ENCODE measurements around the gene DMC1.
"Not testable (repeated sequence)": the region's sequence is repeated elsewhere in the genome, so short reads cannot be mapped to it uniquely, and the experiment has no call there.

The DMC1 gene, protein sequence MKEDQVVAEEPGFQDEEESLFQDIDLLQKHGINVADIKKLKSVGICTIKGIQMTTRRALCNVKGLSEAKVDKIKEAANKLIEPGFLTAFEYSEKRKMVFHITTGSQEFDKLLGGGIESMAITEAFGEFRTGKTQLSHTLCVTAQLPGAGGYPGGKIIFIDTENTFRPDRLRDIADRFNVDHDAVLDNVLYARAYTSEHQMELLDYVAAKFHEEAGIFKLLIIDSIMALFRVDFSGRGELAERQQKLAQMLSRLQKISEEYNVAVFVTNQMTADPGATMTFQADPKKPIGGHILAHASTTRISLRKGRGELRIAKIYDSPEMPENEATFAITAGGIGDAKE

DNA sequence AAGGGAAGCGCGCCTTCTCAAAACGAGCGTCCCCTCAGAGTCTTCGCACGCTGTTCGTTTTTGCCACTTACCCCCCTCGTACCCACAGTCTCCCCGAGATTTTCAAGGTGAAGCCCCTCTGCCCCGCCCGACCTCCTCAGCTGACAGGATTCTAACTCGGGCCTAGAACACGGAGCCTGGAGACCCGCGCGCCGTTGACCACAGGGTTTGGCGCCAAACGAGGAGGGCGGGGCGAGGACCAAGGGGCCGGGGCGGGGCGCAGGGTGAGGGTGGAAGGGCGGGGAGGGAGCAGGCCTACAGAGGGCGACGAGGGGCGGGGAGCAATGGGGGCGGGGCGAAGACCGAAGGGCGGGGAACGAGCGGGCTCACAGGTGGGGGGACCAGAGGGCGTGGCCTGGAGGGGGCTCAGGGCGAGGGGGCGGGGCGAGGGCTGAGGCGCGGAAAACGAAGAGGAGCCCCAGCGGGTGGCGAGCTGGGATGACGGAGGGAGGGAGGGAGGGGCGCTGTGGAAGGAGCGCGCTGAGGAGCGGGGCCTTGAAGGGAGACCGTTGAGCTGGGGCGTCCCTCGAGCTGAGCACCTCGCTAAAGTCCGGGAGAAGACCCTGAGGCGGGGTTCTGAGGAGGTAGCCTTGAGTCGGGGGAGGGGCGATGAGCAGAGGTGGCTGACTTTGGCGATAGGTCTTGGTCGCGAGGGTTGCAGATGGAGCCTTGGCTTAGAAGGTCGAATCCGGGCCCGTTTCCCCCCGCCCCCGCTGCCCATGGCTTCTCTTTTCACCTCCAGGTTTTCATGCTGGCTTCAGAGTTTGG lies at the start of gene DMC1:
Gene DMC1 (minus strand): TSS at position 212 of the 807 bp plus-strand sequence. CDS start 1,927 bp downstream, outside the sequence.
- no peak for DNase-seq

DNA sequence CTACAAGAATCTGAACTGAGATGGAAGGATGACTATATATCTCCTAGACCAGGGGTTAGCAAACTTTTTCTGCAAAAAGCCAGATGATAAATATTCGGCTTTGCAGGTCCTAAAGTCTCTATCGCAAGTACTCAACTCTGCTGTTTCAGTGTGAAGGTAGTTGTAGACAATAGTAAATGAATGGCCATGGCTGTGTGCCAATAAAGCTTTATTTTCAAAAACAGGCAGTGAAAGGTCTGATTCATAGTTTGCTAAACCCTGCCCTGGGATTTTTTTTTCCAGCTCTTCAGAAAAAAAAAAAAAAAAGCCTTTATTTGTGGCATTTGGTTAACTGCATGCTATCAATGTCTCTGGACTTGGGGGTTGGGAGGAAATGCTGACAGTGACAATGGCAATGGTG lies 48.7 kb upstream of the DMC1 start:
- no peak for DNase-seq

DNA sequence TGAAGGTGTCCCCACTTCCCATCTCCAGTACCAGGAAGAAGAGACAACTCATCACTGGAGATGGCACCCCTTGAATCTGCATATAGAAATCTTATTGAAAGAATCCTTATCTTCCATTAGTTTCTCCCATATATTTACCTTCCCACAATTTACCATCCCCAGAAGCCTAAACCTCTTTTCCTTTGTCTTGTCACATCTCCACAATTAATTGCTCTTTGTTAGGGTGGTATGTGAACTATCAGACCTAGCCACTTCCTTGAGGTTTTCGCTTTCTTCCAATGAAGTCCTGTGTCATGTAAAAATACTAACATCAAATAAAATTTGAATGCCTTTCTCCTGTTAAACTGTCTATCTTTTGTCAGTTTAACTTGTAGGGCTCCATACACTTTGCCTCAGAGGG lies 48.3 kb upstream of the DMC1 start:
- DNase-seq, result no peak

DNA sequence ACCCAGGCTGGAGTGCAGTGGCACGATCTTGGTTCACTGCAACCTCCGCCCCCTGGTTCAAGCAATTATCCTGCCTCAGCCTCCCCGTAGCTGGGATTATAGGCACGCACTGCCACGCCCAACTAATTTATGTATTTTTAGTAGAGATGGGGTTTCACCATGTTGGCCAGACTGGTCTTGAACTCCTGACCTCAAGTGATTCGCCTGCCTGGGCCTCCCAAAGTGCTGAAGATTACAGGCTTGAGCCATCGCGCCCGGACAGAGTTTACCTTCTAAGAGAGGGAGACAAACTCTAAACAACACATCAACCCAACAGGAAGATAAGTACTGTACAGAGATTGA lies 45.1 kb upstream of the DMC1 start:
- DNase-seq, result not testable (repeated sequence)

DNA sequence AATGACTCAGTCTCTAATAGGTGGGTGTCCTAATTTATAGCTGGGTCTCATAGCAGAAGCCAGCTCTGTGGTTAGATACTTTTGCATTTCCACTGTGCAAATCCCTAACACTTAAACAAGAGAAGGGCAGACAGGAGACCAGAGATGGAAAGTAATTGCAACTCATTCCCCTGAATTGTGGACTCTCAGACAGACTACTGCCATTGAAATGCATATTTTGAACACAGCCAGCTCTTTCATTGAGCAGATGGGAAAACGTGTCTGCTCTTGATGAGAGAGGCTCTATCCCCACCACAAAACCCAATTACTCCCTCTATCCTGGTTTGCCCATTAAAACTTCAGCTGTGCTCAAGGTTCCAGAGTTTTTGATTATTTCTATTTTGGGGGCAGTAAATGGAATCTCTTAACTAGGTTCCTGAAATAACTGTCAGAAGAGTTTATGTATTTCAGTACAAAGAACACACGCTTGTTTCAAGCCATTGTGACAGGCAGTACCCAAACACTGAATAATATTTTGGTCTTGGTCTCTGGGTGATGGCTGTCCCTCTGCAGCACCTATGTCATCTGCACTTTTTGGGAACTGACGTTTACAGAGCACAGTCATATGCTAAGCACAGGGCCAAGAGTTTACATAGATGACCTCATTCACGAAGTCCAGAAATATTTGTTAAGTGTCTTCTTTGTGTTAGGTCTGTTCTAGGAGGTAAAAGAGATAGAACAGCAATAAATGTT lies 44.5 kb upstream of the DMC1 start:
- no peak for DNase-seq

DNA sequence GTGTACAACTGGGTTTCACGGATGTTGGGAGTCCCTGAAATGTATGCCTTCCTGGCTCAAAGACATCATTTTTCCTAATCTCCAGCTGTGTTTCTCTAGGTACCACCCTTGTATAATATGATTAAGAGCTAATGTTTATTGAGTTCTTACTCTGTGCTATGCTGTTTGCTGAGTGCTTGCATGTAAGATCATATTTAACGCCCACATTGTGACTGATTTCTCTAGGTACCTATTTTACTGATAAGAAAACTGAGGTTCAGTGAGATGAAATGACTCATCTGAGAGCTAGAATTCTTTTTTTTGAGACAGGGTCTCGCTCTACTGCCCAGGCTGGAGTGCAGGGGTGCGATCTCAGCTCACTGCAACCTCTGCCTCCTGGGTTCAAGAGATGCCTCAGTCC lies 43.6 kb upstream of the DMC1 start:
- no peak for DNase-seq

DNA sequence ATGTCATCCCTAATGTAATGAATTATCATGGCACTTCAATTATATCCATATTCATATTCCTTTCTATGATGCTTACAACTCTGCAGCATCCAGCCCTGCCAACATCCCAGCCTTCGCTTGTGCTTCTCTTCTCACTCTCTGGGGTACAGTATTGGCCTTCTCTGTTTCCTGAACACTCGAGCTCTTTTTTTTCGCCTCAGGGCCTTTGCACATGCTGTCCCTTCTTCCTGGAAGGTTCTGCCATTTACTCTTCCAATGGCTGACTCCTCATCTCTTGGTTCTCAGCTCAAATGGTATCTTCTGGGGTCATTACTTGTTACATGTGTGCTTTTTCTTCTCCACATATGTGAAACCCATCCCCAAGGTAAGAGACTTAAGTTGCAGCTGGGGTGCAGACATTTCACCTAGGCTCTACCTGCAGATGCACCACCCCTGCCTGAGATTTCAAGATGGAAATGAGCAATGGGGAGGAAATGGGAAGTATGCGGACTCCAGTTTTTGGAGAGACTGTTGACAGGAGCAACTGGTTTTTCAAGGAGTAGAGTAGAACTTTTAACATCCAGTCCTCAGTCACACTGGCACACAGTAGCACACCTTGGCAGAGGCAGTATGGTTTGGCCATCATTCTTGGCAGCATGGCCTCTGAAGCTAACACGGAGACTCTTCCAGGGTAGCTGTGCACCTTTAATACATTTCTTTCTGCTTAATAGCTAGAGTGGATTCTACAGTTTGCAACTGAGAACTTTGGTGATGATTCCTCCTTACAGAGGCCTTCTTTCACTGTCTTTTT lies 42.4 kb upstream of the DMC1 start:
- no peak for DNase-seq

DNA sequence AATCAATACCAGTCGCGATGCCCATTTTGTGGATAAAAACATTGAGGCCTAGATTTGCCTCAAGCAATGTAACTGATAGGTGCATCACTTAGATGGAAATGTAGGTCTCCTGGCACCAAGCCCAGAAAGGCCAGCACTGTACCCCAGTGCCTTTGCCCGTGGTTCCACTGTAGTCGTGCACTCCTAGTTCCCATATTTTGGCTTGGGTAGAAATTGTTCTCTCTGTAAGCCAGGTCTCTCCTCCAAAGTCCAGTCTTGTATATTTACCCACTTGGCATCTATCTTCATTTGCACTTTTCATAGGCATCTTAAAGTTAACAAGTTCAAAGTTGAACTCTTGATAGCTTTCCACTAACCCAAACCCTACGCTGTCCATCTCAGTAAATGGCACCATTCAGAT lies 41.6 kb upstream of the DMC1 start:
- no peak for DNase-seq

DNA sequence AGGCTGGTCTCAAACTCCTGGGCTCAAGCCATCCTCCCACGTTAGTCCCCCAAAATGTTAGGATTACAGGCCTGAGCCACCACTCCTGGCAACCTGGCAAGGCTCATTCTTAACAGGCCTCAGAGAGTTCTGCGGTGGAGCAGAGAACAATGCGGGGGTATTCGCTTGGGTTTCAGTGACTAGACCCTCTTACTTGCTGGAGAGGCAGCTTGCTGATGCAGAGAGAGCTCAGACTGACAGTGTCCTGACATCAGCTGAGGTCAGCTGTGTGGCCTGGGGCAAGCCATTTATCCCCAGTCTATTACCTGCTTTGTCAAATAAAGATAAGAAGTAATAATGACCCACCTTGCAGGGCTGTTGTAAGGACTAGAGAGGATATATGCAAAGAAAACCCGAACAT lies 40.3 kb upstream of the DMC1 start:
- no peak for DNase-seq

DNA sequence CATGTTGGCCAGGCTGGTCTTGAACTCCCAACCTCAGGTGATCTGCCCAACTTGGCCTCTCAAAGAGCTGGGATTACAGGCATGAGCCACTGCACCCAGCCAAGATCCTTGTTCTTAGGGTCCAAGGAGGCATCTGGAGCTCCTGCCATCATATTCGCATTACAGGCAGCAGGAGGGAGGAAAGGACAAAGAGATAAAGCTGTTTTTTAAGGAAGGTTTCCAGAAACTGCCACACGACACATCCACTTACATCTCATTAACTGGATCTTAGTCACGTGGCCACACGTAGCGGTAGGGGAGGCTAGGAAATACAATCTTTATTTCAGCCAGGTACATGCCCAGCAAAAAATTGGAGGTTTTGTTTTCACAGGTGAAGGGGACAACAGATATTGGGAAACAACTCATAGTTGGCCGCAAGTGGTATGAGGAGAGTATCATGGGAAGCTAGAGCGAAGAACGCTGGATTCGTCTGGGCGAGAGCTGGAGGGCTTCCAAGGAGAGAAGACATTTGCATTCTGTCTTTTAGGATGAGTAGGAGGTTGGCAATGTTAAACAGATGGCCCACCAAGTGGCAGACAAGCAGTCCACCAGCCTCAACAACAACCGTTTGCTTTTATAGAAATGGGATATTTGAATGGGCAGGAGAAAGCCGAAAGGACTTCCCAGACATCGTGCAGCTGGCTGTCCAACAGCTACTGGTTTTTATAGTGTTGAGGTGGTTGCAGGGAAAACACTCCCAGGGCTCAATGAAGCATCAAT lies 39.2 kb upstream of the DMC1 start:
- no peak for DNase-seq

DNA sequence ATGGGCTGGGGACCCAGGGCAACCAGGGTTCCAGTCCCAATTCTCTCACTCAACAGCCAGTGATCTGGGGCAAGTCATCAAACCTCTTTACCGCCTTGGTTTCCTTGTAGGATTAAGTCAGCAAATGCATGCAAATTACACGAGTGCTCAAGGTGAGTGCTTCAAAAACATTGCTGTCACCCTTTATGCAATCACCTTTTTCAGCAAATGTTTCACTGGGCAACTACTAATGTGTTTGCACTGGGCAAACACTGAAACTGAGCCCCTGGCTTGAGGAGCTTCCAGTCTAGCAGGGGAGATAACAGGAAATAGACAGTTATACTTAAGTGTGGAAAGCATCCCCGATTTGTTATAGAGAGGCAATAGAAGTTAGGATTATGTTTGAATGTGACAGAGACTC lies 37.7 kb upstream of the DMC1 start:
- no peak for DNase-seq

DNA sequence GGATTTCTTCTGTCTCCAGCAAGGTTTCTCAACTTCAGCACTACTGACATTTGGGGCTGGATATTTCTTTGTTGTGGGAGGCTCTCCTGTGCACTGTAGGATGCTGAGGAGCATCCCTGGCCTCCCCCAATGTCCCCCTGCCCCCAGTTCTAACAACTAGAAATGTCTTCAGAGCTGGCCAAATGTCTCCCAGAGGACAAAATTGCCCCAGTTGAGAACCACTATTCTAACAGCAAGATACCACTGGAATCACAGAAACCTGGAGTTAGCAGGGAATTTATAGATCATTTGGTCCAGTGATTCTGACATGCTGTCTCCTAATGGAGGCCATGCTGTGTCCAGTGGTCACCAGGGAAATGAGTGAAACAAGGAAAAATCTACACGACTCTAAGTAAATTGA lies 32.2 kb upstream of the DMC1 start:
- no peak for DNase-seq

DNA sequence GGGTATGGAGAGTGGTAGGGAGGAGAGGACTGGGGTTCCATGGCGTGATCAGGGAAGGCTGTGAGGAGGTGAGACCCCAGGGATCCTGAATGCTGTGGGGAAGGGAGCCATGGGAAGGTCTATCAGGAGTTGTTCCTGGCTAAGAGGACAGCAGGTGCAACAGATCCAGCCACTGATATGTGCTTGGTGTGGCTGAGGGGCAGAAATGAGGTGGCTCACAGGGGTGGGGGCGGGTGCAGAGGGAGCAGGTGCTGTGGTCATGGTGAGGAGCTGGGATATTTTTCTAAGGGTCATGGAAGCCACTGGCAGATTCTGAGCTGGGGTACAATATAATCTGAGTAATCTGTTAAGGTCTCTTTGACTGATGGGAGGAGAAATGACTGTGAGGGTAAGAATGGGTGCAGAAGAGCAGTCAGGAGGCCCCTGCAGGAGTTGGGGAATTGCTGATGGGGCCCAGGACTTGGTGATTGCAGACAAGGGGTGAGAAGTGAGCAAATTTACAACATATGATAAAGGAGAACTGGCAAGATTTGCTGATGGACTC lies 31.3 kb upstream of the DMC1 start:
- no peak for DNase-seq

DNA sequence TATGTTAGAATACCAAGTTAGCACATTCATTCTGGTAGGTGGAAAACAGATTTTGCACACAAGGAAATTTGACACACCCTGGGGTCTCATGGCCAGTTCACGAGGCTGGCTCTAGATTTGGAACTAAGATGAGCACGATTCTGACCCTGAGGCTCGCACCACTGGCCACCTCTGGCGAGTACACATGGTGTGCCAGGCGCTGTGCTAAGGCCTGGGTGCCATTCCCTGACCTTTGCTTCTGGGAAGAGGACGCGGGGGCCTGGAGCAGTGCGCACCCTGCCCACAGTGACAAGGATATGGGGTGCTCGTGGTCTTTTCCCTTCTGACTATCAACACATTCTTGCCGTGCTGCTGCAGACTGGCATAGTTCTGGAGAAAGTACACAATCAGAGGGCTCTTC lies 29.5 kb upstream of the DMC1 start:
- no peak for DNase-seq

DNA sequence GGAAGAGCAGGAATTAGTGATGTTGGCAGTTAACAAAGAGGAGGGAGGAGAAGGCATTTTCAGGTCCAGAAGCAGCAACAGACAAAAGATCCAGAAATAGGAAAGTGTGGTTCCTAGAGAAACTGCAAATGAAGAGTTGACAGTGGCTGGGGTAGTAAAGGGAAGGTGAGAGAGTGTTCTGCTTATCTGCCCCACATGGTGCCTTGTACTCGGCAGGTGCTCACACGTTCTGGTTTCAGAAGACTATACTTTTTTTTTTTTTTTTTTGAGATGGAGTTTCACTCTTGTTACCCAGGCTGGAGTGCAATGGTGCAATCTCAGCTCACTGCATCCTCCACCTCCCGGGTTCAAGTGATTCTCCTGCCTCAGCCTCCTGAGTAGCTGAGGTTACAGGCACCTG lies 12.9 kb upstream of the DMC1 start:
- not testable (repeated sequence) for DNase-seq

DNA sequence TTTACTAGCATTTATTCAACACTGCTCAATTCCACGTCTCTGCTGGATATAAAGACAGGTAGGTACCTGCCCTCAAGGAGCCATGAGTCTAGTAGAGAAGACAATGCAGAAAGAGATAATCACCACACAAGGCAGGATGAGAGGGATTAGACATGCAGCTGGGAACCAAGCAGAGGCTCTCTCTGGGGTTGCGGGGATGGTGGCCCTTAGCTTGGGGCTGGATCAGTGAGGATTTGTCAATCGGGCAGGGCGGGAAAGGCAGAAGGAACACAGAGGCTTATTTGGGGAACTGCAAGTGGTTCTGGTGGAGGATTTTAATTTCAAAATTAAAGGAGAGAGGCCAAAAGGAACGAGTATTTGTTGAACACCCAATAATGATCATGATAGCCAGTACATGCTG lies 8.5 kb upstream of the DMC1 start:
- no peak for DNase-seq

DNA sequence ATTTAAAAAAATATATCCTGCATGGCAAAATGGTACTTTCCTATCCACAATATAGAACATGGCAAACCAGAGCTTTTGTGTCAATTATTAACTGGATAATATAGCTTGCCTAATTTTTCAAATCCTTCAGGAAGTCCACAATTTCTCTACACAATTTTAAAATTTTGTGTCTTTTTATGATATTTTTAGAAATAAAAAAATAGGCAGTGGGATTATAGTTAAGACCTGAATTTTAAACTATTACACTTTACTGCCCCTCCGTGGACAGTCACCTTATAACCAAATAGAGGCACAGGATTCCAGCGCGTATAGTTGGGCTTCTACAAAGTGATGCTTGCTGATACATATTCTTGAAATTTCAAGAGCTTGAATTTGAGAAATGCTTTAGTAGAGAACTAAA lies 2.1 kb upstream of the DMC1 start:
- no peak for DNase-seq

DNA sequence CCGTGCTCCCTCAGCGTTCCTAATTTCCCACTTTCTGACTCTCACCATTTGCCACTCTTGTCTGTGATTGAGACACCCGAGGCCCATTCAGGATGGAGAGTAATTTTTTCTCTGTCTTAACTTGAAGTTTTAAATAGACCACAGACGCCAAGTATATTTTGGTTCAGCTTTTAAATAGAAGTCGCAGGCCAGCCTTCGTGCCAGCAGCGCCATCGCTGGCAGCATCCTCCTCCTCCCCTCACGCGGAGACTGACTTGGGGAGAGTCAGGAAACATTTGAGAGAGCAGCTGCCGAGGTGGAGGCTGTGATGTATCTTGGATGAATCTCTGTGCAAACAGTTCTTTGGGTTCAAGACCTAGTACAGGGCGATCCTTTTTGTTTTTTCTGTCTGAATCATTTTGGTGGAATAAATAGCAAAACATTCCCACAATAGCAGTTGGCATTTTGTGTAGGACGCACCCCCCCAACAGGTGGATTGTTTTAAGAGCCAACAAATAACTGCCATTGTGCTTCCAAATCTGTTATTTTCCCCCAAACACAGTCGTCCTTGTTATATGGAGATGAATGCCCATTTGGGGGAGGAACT lies 889 bp upstream of the DMC1 start:
- DNase-seq, result no peak

DNA sequence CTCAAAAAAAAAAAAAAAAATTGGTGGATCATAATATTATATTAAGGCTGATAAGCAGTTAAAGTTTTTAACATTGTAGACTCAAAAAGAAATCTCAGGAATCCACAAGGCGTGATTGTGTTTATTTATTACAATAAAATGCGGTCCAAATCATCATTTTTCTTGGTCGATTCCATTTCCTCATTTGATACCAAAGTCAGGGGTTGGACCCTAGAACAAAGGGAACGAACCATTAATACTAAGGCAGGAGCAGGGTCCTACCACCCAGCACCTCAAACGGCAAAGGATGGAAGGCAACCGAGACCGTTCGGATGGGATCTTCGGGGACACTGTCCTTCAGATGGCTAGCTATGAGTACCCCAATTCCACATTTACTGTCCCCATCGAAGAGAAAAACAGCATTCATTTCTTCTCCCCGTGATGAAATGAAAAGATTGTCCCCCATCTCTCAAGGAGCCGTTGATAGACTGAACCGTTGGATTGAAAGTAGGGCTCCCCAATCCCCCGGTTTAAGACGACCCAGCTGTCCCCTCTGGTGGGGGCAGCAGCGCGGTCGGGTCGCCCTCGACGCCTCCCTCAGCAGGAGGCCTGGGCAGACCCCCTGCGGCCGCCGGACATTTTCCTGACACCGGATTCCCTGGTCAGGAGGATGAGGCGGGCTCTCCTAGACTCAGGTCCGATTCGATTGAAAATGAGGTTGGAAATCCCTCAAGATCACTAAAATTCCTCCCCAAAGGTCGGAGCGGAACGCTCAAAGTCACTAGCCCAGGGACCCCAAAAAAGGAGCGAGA lies 607 bp downstream of the DMC1 start:
- DNase-seq, result no peak

DNA sequence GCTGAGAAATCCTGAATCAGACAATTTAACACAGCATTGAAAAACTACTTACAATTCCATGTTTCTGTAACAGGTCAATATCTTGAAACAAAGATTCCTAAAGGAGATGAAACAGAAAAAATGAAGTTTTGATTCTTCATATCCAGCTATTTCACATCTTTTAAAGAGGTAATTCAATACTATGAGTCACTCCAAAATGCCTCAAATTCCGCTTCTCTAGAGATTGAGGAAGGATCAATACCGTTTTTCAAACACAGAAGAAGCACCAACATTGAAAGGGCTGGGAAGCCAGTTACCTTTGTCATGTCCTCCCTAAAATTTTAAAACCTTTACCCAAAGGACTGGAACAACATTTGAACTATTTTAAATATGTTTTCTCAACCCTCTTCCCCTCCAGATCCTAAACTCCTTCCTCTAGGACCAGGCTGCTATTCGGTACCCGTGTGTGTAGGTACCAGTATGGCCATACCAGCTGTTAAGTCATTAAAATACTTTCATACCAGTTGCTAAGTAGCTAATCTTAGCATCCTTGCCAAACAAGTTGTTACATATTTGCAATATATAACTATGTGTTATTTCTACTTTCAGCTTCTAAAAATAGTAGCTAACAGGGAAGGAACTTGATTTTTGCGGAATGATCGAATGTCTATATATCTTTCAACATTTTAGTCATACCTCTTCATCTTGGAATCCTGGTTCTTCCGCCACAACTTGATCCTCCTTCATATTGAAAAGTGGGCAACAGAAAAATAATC lies 2.3 kb downstream of the DMC1 start:
- DNase-seq, result no peak
